Neural cell (in vitro differentiated cells): Measurements from ENCODE around the gene CYREN.

Source experiments
- CTCF ChIP-seq: fragments of 450-650 bp; IDR thresholded peaks from 2 replicates; pipeline ENCODE4 v1.5.1; 2014; ENCODE audit warnings: antibody characterized with exemption, mild to moderate bottlenecking, moderate library complexity; ENCODE audit not compliant: poor library complexity, severe bottlenecking
- EP300 ChIP-seq: fragments of 450-650 bp; conservative IDR thresholded peaks from 2 replicates; pipeline ENCODE4 v1.6.1; 2014; ENCODE audit warnings: antibody characterized with exemption, mild to moderate bottlenecking, moderate library complexity; ENCODE audit not compliant: poor library complexity, severe bottlenecking
- EZH2 ChIP-seq: fragments of 200-600, 300-800 bp; shearing (Covaris generic), sonication (generic); IDR thresholded peaks from 2 replicates; pipeline ENCODE4 v1.6.1; 2014; ENCODE audit warnings: antibody characterized with exemption, low read length, borderline replicate concordance, mild to moderate bottlenecking; ENCODE audit not compliant: insufficient read depth, poor library complexity, severe bottlenecking
- POLR2AphosphoS5 ChIP-seq: IDR thresholded peaks from 2 replicates; pipeline ENCODE4 v1.6.1; 2012
- RAD21 ChIP-seq: fragments of 450-650 bp; conservative IDR thresholded peaks from 2 replicates; pipeline ENCODE4 v1.6.1; 2014; ENCODE audit warnings: antibody characterized with exemption, mild to moderate bottlenecking, moderate library complexity
- REST ChIP-seq: IDR thresholded peaks from 2 replicates; pipeline ENCODE4 v1.6.1; 2012; ENCODE audit warnings: borderline replicate concordance
- SMC3 ChIP-seq: fragments of 450-650 bp; conservative IDR thresholded peaks from 2 replicates; pipeline ENCODE4 v1.6.1; 2014; ENCODE audit warnings: antibody characterized with exemption, mild to moderate bottlenecking, moderate library complexity; ENCODE audit not compliant: poor library complexity
- TAF1 ChIP-seq: IDR thresholded peaks from 2 replicates; pipeline ENCODE4 v1.6.1; 2012; ENCODE audit warnings: low read depth

- TF ChIP-seq CTCF = no peak
- no peak for TF ChIP-seq POLR2AphosphoS5
- no peak for TF ChIP-seq REST
- no peak for TF ChIP-seq SMC3
- TF ChIP-seq EZH2 = no peak
- no peak for TF ChIP-seq RAD21
- no peak for TF ChIP-seq EP300
- no peak for TF ChIP-seq TAF1
These were observed 10.9 kb upstream of the CYREN start for GRCh38 chr7:135181261-135181928.
